ENCODE measurements around the gene IGSF22. TPM values are rescaled to one million over a fixed set of nuclear protein-coding genes. Genes with fewer than 3 reads are reported as not detected.

The IGSF22 gene
- total and polyA plus RNA-seq, 2 of the 8 experiments (the other 6 are each of a cell fraction or from before 2014, with no cell fraction given): 0.14 TPM; not detected in 1

DNA sequence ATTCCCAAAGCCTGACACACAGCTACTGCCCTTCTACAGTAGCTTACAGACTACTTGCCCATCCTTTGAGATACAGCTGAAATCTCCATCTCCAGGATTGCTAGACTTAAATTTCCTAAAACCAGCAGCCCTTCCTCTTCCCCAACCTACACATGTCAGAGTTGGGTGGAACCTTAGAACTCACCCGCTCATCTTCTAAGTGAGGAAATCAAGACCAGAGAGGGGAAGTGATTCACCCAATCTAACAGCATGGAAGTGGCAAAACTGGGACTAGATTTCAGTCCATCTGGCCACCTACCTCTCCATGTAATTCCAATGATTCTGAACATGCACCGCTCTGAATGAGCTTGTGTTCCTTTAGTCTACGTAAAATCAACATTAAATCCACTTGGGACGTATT, 28.4 kb downstream of the IGSF22 start:
- Histone ChIP-seq H3K4me3 (ENCODE audit: extremely low read depth in 1 of 4, insufficient read depth in 2 of 4, low read depth in 3 of 4, low read length in 4 of 4) (no peak overlapping the region), H3K18ac (ENCODE audit: extremely low read depth, low read length) (no peak overlapping the region), H4K20me1 (replicated peaks in 1 of 2; ENCODE audit: control insufficient read depth in 1 of 2, insufficient read depth in 2 of 2, low read length in 2 of 2) (no peaks in the 10 kb centered on the region), H4K5ac (ENCODE audit: insufficient read length, low read depth, low read length) (no peak overlapping the region), H3K9ac (replicated peaks in 1 of 4; ENCODE audit: extremely low read depth in 1 of 4, low read depth in 3 of 4, low read length in 3 of 4) (no peak overlapping the region), H3K23me2 (ENCODE audit: low read depth, low read length) (peaks cover 8% of the 10 kb centered on the region), H2BK120ac (replicated peaks; ENCODE audit: low read depth, low read length) (no peak overlapping the region), H3K23ac (ENCODE audit: insufficient read length) (no peak overlapping the region), H2AK5ac (ENCODE audit: low read depth, low read length) (no peak overlapping the region), H3K27me3 (replicated peaks in 1 of 4; ENCODE audit: control insufficient read depth in 3 of 4, extremely low read depth in 1 of 4, insufficient read depth in 3 of 4, low read length in 3 of 4) (peaks cover 0 to 7% (median 5%) of the 10 kb centered on the region in 4 experiments; a peak in 5 of 7 replicates), H3K79me2 (ENCODE audit: control insufficient read depth in 1 of 2, insufficient read depth in 2 of 2, low read length in 2 of 2) (no peaks in the 10 kb centered on the region), H3K36me3 (ENCODE audit: control insufficient read depth in 2 of 4, insufficient read depth in 4 of 4, low read length in 3 of 4) (no peaks in the 10 kb centered on the region), H4K8ac (ENCODE audit: extremely low read depth, insufficient read depth, low read length) (no peak overlapping the region), H3K4me2 (ENCODE audit: insufficient read depth in 1 of 2, low read depth in 2 of 2, low read length in 2 of 2) (peak overlapping the region in 1 of 2 experiments; percentile 79; a peak in 1 of 4 replicates), H4K91ac (replicated peaks; ENCODE audit: insufficient read length, low read length) (no peak overlapping the region), H3K56ac (replicated peaks; ENCODE audit: insufficient read length, low read depth, low read length) (no peak overlapping the region), H2BK15ac (ENCODE audit: low read length) (no peak overlapping the region), H2BK20ac (ENCODE audit: low read length) (no peak overlapping the region), H3K27ac (ENCODE audit: low read depth, low read length) (no peak overlapping the region), H2AFZ (ENCODE audit: low read length) (peak overlapping the region; percentile 98; the same call in 1 of the 2 replicates), H3K79me1 (ENCODE audit: low read depth, low read length) (no peaks in the 10 kb centered on the region), H3K4ac (replicated peaks; ENCODE audit: insufficient read length, low read depth, low read length) (no peak overlapping the region), H2BK5ac (ENCODE audit: low read depth, low read length) (no peak overlapping the region), H3K4me1 (replicated peaks in 1 of 4; ENCODE audit: control insufficient read depth in 3 of 4, insufficient read depth in 4 of 4, low read length in 3 of 4) (peaks cover 0 to 9% (median 2%) of the 10 kb centered on the region in 4 experiments; a peak in 3 of 7 replicates), H3K9me3 (ENCODE audit: insufficient read depth in 2 of 2, low read depth in 1 of 2, low read length in 1 of 2) (no peaks in the 10 kb centered on the region), H2BK12ac (ENCODE audit: low read depth, low read length) (no peak overlapping the region), H3K14ac (ENCODE audit: insufficient read length) (no peak overlapping the region)
- 95% methylated on average over 4 of the region's 4 CpGs; no CpG with 5 or more reads in 1 of the 2 experiments for WGBS, 2 experiments (ENCODE audit: extremely low coverage in 1 of 2, insufficient coverage in 1 of 2, insufficient read length in 1 of 2, insufficient replicate concordance in 2 of 2, low coverage in 1 of 2, low lambda C conversion rate in 2 of 2, missing lambda C conversion rate in 1 of 2)
- ChIA-PET CTCF (ENCODE audit: partially characterized antibody) (interaction anchor here (1.9 to 2.0 kb wide), 2 partner anchors 24 to 30 kb away, joined by 4 to 7 read pairs; no protein-coding TSS in a partner anchor), POLR2A (ENCODE audit: partially characterized antibody) (no interaction called here)
- DNase-seq (ENCODE audit: low read depth in 1 of 2, low spot score in 2 of 2): no peak
- no peak for FAIRE-seq
- TF ChIP-seq EZH2 (IDR thresholded peaks at IDR 0.05; ENCODE audit: low read depth, low read length, severe bottlenecking) (no peak), KDM1A (IDR thresholded peaks at IDR 0.05; ENCODE audit: borderline replicate concordance, low read length) (no peak), SIX5 (IDR thresholded peaks at IDR 0.05; ENCODE audit: low read depth, low read length) (no peak), CBX8 (IDR thresholded peaks at IDR 0.05; ENCODE audit: borderline replicate concordance, low read depth, low read length) (no peak), CHD1 (IDR thresholded peaks at IDR 0.05; ENCODE audit: low read depth, low read length) (no peak), JUND (IDR thresholded peaks at IDR 0.05; ENCODE audit: low read length) (no peak), BACH1 (IDR thresholded peaks at IDR 0.05; ENCODE audit: low read length) (no peak), TEAD4 (IDR thresholded peaks at IDR 0.05; ENCODE audit: low read depth, low read length) (no peak), RBBP5 (IDR thresholded peaks at IDR 0.05; ENCODE audit: borderline replicate concordance, low read depth, low read length) (no peak), SP1 (IDR thresholded peaks at IDR 0.05; ENCODE audit: low read depth, low read length) (no peak)
- TF ChIP-seq, protein P1, sequence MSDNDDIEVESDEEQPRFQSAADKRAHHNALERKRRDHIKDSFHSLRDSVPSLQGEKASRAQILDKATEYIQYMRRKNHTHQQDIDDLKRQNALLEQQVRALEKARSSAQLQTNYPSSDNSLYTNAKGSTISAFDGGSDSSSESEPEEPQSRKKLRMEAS (IDR thresholded peaks at IDR 0.05): no peak
